HG03159 (cell line): Measurements from ENCODE around the gene AP4E1.
"Not testable (repeated sequence)": the region's sequence is repeated elsewhere in the genome, so short reads cannot be mapped to it uniquely, and the experiment has no call there.

Experiments
- ATAC-seq: cut with Tn5 transposase; IDR thresholded peaks from one replicate; pipeline ENCODE4 v1.9.1; 2021; ENCODE audit warnings: mild to moderate bottlenecking, moderate library complexity; ENCODE audit not compliant: unreplicated experiment

AP4E1 gene

DNA sequence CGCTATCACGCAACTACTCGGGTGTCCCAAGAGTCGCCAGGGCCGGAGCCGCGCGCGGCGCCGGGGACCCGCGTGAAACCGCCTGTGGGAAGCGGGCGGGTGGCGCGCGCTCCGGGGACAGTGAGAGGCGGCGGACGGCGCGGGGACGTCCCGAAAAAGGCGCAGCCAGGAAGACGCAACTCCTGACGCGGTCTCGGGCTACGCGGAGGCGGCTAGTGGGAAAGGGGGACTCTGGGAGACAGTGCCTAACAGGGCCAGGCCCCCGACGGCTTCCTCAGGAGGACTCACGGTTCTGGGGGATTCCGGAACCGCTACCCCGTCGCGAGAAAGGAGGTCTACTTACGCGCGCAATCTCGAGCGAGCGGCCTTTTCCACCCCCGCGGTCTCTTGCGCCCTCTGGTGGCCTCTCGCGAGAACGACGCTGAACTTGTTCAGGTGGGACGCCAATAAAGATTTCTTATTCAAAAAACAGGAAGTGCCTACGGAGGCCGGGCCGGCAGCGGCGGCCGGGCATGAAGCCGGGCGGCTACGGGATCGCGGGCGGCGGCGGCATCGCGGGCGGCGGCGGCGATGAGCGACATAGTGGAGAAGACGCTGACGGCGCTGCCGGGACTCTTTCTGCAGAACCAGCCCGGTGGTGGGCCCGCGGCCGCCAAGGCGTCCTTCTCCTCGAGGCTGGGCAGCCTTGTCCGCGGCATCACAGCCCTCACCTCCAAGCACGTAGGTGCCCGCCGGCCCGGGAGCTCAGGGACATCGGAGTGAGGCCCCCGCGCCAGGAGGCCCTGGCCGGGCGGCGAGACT, at the start of gene AP4E1:
TSS of gene AP4E1 (plus strand) at position 475 of the 801 bp plus-strand sequence. CDS start at position 571, 96 bp downstream.
- ATAC-seq: peak; percentile 58

DNA sequence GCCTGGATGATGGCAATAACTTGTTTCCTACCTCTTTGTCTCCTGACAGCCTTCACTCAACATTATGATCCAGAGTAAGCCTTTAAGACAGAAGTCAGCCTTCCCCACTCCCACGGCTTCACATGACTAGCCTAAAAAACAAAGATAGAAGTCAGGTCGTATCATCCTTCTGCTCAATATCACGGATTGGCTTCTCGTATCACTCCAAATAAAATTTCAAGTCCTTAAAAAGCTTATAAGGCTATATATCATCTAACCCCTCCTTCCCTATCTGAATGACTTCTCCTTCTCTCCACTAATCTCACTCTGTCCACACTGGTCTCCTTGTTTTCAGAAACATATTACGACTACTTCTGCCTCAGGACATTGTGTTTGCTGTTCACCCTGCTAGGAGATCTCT, 47.7 kb upstream of the AP4E1 start:
- no peak for ATAC-seq

DNA sequence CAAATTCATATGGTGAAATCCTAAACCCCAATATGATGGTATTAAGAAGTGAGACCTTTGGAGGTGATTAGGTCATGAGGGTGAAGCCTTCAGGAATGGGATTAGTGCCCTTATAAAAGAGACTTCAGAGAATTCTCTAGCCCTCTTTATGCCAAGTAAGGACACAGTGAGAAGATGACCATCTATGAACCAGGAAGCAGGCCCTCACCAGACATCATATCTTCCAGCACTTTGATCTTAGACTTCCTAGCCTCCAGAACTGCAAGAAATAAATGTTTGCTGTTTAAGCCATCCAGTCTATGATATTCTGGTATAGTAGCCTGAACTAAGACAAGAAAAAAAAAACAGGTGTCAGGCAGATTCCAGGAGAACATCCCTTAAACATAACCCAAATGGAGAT, 45.9 kb upstream of the AP4E1 start:
- no peak for ATAC-seq

DNA sequence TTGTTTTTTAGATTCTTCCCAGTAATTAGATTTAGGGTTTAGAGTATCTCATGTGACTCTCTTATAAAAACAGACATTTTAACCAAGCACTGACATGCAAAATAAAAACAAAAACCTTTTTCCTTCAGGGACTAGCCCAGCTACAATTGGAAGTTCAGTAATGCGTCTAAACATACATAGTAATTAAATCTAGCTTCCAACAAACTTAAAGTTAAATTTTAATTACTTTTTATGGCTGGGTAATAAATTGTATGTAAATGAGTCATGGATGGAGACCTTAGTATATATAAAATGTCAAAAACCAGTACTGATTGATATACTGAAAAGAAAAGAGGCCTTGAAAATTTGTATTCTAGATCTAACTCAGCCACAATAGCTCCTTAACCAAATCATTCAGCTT, 43.6 kb upstream of the AP4E1 start:
- ATAC-seq: no peak

DNA sequence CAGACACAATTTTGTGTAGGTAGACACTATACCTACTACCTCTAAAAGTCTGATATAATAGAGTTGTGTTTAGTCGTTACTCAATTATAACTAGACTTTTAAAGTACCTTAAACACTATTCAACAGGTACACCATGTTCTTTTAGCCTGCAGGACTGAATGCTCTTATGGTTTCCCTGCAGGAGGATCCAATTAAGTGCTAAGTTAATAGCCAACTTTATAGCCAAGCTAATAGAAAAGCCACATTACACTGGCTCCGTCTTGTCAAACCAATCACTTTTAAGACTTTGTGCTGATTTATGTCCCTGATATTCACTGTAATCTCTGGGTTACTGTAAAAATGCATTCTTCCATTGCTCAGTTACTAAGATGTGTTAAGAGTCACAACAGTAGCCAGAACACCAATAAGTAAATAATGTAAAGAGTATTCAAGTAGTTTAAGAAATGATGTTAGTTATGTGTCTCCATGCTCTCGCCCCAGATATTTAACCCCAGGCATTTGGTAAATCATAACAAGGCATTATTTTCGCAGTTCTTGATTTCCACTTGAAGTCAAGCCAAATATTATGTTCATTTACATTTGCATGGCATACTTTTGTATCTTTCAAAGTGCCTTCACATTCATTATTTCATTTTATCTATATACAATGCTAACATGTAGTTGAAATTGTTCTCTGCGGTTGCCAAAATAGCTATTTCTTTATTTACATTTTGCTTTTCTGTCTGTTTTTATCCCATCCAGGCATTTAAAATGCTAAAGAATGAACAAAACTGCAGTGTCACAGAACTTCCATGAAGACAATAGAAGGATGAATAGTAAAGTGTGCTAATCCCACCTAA, 42.7 kb upstream of the AP4E1 start:
- ATAC-seq: no peak

DNA sequence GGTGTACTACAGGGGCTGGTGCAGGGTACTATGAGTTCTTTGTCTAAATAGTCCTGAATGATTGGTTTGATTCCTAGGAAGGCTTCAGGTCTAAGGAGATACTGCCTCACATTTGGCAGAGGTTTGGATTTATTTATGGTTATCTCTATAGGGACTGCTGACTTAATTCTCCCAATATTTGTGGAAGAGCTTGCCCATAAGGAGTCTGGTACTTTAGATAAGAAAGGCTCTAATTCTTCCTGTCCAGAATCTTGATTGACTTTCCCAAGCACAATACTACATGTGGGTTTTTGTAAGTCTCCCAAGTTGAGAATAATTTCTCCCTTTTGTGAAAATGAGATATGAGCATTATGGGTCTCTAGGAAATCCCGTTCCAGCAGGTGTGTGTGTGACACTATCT, 36.7 kb upstream of the AP4E1 start:
- ATAC-seq: no peak

DNA sequence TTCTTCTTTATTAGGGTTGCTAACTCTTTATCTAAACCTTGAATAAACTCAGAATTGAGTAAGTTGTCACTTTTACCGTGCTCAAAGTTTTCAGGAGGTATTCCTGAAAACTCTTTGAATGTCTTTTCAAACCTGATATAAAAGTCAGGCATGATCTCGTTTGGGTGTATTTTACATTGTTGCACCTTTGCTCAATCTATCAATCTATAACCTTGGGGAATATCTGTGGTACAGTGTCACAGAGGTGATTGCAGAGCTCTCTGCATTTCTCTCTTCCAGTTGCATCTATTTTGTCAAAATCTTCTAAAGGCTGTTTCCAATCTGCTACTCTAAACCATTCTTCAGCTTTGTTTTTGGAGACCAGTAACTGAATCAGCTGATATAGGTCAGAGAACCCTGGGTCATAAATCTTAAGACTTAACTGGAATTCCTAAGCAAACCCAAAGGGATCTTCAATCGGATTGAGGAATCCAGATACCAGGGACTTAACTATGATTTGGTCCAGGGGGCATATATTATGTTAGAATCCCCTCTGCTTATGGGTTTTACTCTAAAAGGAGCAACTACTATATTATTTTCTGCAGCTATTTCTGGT, 35.6 kb upstream of the AP4E1 start:
- ATAC-seq: no peak

DNA sequence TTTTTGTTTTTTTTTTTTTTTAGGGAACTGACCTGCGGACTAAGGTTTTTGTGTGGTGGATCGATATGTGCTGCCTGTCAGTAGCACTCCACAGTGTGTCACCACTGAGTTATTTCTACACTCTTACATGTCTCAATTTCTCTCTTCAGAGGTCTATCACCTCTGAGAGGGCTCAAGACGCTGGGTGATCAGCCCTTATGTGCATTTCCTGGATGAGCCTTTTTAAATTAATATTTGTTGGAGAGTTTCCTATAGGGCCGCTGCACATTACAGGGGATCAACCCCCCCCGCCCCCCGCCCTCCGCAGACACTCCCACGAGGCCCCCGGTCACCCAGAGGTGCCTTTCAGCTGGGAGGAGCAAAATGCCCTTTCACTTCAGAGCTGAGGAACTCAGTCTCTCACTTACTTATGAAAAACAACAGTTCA, 34.5 kb upstream of the AP4E1 start:
- ATAC-seq: no peak

DNA sequence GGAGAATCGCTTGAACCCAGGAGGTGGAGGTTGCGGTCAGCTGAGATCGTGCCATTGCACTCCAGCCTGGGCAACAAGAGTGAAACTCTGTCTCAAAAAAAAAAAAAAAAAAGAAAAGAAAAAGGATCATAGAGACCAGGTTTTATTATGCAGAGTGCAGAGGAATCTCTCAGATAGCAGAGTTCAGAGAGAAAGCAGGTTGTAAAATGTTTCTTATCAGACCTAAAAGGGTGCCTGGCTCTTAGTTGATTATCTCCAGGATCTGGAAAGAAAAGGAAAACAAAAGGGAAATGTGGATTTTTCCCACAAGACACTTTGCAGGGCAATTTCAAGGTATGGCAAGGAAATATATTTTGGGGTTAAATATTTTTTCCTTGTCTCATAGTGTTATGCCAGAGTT, 33.2 kb upstream of the AP4E1 start:
- ATAC-seq: not testable (repeated sequence)

DNA sequence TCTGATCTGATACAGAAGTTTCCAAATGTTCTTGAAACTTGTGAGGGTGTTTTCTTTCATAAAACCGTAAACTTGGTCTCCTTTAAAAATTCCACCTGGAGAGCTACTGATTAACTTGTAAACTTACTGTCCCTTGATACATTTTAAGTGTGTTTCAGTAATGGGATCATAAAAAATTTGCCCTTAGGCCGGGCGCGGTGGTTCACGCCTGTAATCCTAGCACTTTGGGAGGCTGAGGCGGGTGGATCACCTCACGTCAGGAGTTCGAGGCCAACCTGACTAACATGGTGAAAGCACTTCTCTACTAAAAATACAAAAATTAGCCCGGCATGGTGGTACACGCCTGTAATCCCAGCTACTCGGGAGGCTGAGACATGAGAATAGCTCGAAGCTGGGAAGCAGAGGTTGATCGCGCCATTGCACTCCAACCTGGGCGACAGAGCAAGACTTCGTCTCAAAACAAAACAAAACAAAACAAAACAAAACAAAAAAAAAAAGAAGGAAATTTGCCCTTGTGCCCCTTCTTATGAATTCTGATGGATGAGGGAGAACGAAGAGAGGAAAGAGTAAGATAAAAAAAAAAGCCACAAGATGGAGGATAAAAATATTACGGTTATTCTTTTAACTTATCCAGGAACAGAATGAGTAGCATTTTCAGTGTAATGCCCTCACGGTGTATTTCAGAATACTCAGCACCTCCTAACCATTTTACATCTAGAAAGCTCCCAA, 32.1 kb upstream of the AP4E1 start:
- ATAC-seq: no peak

DNA sequence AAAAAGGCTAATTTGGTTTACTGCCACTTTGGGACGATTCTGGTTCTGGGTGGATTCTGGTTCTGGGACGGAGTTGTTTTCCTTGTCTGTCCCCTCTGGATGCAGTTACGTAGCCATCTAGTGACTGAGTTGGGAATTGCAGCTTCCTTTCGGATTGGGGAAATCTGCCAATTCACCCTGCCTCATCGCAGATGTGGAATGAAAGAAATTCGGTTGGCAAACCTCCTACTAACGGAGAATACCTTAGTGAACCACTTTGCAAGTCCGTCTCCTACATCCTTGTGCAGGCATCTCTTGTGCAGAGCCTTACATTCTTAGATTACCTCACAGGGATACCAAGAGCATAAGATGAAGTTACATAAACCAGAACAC, 31.5 kb upstream of the AP4E1 start:
- no peak for ATAC-seq

DNA sequence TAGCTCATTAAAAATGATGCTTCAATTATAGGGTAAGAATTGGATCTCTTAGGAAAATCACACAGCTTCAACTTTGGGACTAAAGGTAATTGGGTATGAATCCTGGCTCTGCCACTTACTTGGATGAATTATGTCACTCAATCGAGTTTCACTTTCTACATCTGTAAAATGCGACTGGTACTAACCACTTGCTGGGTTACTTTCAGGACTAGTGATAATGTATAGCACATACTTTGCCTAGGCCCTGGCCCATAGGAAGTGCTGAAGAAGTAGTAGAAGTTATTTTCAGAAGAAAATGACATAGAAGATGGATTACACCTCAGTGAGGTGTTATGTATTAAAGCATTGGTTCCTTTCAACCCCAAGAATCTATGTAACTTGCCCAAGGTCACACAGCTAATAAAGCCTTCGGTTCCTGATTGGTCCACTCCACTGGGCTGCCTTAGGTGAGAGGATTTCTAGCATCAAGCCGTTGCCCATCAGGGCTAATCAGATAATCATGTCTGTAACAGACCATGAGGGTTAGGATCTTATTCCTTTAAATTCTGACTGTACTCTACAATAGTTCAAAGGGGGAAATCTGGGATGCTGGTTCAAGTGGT, 29.4 kb upstream of the AP4E1 start:
- peak; percentile 67 for ATAC-seq

DNA sequence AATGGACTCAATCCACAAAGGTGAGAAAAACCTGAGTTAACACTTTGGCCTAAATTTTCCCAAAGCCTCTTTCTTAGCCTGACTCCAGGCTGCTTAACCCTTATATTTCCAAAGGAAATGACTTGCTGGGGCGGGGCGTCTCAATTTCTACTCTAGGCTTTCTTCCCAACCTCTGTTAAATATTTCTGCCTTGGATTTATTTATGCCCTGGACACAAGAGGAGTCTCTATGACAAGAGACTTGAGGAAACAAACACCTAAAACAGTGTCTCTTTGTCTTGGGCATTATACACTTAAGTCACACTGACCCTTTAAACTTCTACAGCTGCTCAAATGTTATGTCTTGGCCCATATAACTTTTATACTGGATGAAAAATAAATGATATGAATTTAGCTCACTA, 28.3 kb upstream of the AP4E1 start:
- ATAC-seq: no peak

DNA sequence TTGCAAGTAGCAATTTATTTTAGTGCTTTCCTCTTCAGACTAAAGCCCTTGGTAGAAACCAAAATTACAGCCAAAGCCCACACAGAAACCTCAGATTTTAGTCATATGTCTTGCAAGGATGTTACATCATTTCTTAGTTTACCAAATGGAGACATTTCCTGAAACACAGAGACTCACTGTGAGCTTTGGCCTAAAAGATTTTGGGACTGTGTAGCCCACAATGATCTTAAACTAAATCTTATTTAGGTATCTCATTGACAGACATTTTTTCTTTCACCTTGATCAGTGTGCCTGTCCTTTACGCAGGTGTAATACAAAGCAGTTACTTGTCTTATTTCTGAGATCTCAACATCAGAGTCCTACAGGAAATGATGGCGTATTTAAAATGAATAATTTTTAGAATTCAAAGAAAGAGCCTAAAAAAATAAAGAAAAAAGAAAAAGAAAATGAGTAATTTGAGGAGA, 27.8 kb upstream of the AP4E1 start:
- no peak for ATAC-seq

DNA sequence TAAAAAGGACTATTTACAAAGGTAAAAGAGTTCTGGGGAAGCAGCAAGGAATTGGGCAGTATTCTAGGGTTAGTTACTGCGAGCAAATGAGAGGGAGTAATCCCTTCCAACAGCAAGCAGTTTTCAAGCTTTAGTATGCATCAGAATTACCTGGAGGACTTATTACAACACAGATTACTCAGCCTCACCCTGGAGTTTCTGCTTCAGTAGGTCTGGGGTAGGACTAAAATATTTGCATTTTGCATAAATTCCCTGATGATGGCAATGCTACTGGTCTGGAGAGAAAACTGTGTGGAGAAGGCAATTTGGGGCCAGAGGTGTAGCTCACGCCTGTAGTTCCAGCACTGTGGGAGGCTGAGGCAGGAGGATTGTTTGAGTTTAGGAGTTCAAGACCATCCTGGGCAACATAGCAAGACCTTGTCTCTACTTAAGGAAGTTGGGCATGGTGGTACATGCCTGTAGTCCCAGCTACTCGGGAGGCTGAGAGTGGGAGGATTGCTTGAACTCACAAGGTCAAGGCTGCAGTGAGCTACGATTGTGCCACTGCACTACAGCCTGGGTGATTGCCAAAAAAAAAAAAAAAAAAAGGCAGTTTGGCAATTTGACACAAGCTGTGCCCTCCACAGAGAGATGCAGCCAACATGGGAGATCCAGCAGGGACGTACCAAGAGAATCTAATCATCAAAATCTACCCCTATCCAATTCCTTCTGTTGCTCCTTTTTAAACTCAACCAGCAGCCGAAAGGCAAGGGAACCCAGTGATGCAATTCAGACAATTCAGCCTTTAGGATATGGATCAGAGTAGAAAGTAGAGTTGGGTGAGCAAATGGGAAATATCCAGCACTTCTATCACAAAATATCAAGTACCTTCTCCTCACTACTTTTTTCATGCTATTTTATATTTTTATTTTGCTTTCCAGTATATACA, 27.1 kb upstream of the AP4E1 start:
- ATAC-seq: no peak

DNA sequence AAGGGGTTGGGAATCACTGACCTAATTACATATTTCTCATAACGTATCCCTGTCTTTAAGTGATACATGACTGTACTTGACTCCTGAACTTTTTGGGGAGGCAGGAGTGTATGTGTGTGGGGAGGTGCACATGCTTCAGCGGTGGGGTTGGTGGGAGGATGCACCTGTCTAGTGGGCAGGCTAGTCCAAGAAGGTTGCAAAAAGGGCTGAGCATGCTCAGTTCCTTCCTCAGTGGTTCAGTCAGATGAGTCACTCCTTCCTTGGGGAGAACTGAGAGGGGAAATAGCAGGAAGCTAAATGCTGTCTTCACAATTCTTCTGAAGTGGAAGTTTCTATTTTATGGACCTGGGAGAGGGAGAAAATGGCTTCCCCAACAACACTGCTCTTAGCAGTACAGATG, 24.6 kb upstream of the AP4E1 start:
- ATAC-seq: no peak

DNA sequence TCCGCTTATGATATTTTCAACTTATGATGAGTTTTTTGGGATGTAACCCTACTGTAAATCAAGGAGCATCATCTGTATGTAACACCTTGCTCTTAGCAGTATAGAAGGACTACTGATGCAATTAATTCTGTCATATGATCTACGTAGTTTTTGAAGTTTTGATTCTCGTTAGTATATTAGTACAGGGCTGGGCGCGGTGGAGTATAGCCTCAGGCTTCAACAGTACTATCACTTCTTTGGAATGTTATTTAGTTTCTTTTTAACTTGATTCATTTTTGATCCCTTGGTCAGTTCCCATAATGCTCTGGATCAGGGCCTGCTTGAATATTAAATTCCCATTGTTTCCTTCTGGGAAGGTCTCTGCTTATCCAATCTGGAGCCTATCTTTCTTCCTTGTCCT, 23.9 kb upstream of the AP4E1 start:
- no peak for ATAC-seq

DNA sequence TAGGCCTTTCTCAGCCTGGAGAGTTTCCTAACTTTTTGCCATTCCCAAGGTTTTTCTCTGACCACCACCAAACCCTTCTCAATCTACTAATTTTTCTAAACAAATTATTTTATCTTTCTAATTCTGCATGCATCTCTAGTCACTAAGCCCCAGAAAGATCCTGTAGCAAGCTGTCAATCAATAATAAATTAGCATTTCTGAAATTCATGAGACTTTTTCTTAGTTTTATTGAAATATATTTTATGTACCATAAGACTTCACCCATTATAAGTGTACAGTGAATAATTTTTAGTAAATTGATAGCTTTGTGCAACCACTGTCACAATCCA, 22.4 kb upstream of the AP4E1 start:
- no peak for ATAC-seq

DNA sequence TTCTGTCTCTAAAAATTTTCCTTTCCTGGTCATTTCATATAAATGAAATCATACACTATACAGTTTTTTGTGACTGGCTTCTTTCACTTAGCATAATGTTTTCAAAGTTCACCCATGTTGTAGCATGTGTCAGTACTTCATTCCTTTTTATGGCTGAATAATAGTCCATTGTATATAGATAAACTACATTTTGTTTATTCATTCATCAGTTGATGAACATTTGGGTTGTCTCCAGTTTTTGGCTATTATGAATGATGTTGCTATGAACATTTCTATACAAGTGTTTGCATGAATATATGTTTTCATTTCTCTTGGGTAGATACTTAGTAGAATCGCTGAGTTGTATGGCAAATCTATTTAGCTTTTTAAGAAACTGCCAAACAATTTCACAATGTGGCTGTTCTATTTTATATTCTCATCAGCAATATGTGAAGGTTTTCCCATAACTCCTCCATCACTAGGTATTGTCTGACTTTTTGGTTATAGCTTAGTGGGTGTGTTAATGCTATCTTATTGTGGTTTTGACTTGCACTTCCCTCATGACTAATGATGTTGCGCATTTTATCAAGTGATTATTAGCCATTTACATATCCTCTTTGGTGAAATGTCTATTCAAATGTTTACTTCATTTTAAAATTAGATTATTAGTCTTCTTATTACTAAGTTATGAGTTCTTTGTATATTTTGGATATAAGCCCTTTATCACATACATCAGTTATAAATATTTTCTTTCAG, 21.7 kb upstream of the AP4E1 start:
- ATAC-seq: no peak
